GM12891 (cell line): ENCODE results near the gene IL1F10.

Experiments used
- DNase-seq: peaks from one replicate; pipeline ENCODE4 v3.0.0; 2011; ENCODE audit warnings: low spot score; ENCODE audit not compliant: insufficient read length
- FAIRE-seq: peaks from 2 replicates; lab custom pipeline; 2011; peaks lifted over from hg19 to GRCh38; lab: Jason Lieb, UNC
- PAX5 ChIP-seq: IDR thresholded peaks from 2 replicates; pipeline ENCODE4 v1.6.1; 2011; ENCODE audit warnings: low read length, moderate library complexity, mild to moderate bottlenecking; ENCODE audit not compliant: insufficient read depth, severe bottlenecking
- POLR2A ChIP-seq: IDR thresholded peaks from 2 replicates; pipeline ENCODE4 v1.6.1; 2011; ENCODE audit warnings: low read depth, low read length, control low read depth
- POLR2AphosphoS5 ChIP-seq: IDR thresholded peaks from 2 replicates; pipeline ENCODE4 v1.6.1; 2011; ENCODE audit warnings: low read depth, low read length, control low read depth
- POU2F2 ChIP-seq: IDR thresholded peaks from 2 replicates; pipeline ENCODE4 v1.6.1; 2011; ENCODE audit warnings: low read depth, mild to moderate bottlenecking, control low read depth, low read length, moderate library complexity
- SPI1 ChIP-seq: IDR thresholded peaks from 2 replicates; pipeline ENCODE4 v1.6.1; 2011; ENCODE audit warnings: low read depth, low read length, control low read depth
- TAF1 ChIP-seq: IDR thresholded peaks from 2 replicates; pipeline ENCODE4 v1.6.1; 2011; ENCODE audit warnings: low read depth, low read length, control low read depth

IL1F10 gene

DNA sequence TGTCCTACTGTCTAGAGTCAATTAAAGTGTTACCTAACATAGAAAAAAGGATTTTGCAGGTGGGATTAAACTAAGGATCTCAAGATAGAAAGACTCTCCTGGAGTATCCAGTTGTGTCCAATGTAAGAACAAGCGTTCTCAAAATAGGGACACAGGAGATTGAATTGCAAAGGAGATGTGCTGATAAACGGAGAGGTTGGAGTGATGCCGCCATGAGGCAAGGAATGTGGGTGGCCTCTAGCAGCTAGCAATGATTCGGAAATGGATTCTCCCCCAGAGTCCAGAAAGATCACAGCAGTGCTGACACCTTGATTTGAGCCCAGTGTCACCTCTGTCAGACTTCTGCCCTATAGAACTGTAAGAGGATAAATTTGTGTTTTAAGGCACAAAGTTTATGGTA is 35.5 kb downstream of the IL1F10 start:
- DNase-seq (no peak), FAIRE-seq (no peak)
- TF ChIP-seq POU2F2: no peak
- TF ChIP-seq POLR2A: no peak
- TF ChIP-seq TAF1: no peak
- TF ChIP-seq SPI1: no peak
- no peak for TF ChIP-seq POLR2AphosphoS5
- no peak for TF ChIP-seq PAX5

DNA sequence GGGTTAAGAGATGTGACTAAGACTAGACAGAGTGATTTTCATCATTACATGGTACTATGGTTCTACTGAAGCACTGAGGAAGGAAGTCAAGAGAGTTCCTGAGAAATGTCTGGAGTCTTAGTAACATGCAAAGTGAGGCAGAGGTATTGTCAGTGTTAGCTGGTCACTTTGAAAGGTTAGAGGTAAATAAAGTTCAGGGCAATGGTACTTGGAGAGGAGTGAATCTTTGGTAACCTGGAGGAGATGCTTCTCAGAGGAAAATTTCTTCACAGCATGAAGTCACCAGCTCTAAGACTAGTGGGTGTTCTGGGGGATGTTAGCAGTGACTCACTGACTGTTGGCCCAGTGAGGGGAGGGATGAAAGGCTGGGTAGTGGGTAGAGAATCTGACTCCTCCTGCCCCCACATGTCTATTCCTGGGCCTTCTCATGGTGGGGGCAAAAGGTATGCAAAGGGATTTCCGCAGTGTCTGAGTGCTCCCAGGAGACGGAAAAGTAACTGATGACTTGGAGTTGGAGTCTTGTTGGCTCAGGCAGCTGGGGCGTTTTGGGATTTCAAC is 36.4 kb downstream of the IL1F10 start:
- no peak for FAIRE-seq

DNA sequence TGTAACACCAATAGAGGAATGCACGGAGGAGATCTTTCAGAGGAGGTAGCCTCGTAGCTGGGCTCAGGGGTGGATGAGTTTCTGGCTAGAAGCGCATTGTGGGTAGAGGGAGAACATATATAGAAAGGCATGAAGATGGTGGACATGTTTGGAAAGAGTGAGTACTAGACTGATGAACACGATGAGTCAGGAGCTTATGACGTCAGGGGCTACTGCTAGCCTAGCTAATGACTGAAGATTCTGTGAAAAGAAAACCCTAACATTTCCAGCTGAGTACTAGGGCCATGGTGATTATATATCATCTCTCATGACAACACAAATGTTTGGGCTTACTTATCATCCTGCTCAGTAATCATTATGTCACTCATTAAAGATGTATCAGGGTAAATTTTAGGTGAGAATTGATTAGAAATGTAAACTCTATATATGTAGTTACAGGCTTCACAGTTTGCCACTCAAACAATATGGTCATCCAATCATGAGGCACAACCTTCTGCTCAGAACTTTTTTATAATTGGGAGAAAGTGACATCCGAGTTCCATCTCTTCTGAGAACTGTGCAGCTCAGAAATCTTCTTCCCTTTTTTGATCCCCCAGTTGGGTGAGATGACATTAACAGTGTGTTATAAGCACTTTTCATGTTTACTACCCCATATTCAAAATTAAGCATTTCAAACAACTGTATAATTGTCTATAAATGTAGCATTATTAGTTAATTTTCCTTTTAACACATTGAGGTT is 37.4 kb downstream of the IL1F10 start:
- DNase-seq (no peak), FAIRE-seq (no peak)
- no peak for TF ChIP-seq POLR2AphosphoS5
- no peak for TF ChIP-seq SPI1
- no peak for TF ChIP-seq PAX5
- no peak for TF ChIP-seq POU2F2
- TF ChIP-seq TAF1: no peak
- TF ChIP-seq POLR2A: no peak

More for the DNA sequence above, 36.4 kb downstream of the IL1F10 start:
- DNase-seq: no peak
- TF ChIP-seq TAF1: no peak
- TF ChIP-seq POU2F2: no peak
- TF ChIP-seq POLR2AphosphoS5: no peak
- TF ChIP-seq POLR2A: no peak
- no peak for TF ChIP-seq SPI1
- TF ChIP-seq PAX5: no peak

DNA sequence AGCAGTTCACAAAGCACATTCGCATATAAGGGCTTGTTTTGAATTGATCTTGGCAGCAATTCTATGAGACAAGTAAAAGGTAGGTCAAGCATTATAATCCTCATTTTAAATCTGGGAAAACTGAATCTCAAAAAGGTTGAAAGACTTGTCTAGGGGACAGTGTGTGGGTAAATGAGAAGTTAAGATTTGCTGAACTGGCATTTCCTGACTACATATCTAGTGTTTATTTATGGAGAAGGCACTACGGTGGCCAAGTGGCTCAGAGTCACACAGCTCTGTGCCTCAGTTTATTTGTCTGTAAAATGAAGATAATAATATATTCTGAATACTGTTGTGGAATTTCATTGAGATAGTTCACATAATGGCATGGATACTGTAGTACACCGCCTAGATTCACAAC is 43.4 kb downstream of the IL1F10 start:
- no peak for TF ChIP-seq TAF1
- TF ChIP-seq PAX5: no peak
- TF ChIP-seq POU2F2: no peak
- no peak for TF ChIP-seq POLR2AphosphoS5
- no peak for TF ChIP-seq POLR2A
- DNase-seq (no peak), FAIRE-seq (no peak)

DNA sequence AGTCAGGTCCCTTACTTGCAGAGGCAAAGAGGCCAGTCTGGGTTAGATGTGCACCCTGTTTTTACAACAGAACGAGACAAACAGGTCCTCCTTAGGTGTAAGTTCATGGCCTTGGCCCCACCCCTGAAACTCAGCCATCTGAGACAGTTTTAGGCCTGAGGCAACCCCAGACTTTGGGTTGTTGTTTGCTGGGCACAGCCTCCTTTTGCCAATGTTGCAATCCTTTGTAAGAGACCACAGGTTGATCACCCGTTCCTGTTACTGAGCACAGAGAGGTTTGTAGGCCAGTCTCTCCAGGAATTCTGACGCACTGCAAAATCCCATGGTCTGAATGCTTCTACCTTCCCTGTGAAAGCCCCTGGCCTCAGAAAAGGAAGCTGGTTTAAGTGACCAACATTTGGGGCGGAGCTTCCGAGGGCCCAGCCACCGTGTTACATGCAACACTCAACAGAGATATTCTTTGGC is 44.1 kb downstream of the IL1F10 start:
- DNase-seq (no peak), FAIRE-seq (no peak)
- TF ChIP-seq POLR2A (no peak), TAF1 (no peak), POLR2AphosphoS5 (no peak), POU2F2 (no peak), SPI1 (no peak), PAX5 (no peak)

DNA sequence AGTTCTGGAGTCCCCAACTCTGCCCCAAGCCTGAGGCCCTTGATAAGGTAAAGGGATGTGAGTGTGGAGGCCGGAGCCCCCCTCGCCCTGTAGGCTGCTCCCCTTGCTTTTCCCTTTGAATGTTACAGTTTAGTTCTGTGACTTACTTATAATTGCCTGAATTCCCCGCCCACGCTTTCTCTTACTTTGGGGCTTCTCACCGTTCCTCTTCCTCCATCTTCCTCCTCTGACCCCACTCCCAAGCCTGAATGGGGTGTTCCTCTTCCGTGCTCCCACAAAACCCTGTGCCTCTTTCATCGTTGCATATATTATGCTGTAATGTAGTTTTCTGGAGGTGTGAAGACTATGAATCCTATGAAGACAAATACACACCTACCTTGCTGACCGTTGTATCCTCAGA is 44.7 kb downstream of the IL1F10 start:
- DNase-seq (no peak), FAIRE-seq (no peak)
- TF ChIP-seq PAX5: no peak
- TF ChIP-seq SPI1: no peak
- no peak for TF ChIP-seq TAF1
- no peak for TF ChIP-seq POLR2AphosphoS5

DNA sequence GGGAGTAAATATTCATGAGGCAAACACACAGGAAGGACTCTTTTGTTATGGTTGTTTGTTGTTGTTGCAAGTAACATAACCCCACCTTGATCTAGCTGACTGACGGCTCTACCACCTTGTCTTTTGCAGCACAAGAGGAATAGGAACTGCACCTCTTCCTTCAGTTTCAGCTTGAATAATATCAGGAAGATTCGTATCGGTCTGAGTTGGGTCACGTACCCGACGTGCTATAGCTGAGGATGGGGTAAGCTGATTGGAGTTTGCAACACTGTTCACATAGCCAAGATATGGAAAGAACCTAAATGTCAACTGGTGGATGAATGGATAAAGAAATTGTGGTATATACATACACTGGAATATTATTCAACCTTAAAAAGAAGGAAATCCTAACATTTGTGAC is 45.1 kb downstream of the IL1F10 start:
- FAIRE-seq (no peak), DNase-seq (no peak)
- TF ChIP-seq POLR2A: no peak
- TF ChIP-seq PAX5: no peak
- TF ChIP-seq POU2F2: no peak
- TF ChIP-seq SPI1: no peak
- TF ChIP-seq POLR2AphosphoS5: no peak
- TF ChIP-seq TAF1: no peak

DNA sequence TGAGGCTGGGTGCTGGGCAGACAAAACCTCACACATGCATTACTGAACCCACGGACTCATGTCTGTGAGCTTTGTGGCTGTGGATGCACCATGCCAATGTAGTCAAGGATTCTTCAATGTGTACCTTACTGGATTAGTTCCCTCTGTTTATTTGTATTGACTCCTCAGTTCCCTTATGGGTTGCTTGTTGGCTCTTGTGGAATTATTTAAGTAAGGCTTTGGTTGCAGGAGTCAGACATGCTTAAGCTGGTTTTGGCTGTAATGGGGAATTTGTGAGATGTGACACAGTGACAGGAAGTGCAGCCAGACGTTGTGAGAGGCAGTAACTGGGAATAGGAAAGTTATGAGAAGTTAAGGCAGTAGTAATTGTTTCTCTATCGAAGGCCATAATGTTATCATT is 46.0 kb downstream of the IL1F10 start:
- TF ChIP-seq PAX5 (no peak), POU2F2 (no peak), POLR2A (no peak), POLR2AphosphoS5 (no peak), SPI1 (no peak), TAF1 (no peak)
- DNase-seq (no peak), FAIRE-seq (no peak)

DNA sequence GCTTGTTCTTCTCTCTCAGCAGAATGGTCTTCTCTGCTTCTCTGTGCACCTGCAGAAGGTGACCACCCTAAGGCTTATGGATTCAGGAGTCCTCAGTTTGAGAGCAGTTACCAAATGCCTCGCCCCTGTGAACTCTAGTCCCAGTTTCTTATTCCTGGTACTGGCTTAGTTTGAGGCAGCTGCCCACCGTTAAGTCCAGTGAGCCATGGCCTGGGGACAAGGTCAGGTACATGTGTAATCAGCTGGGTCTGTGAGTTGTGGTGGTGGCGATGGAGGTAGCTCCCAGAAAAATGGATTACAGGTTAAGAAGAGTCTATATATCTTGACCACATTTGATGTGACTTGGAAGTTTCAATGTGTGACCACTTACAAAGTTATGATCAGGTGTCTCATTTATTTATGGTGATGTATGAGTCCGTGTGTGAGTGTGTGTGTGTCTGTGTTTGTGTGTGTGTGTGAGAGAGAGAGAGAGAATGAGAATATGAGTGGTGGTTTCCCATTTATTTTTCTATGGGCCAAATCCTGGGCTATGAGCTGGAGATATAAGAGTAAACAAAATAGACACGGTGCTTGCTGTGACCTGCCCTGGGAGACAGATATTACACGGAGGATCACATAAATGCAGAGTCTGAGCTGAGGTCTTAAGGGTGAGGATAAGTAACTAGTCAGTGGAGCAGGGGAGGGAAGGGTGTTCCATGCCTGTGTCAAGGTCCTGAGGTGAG is 46.6 kb downstream of the IL1F10 start:
- FAIRE-seq (peak; percentile 54), DNase-seq (no peak)
- no peak for TF ChIP-seq PAX5
- TF ChIP-seq TAF1: no peak
- no peak for TF ChIP-seq POLR2AphosphoS5
- no peak for TF ChIP-seq POU2F2
- TF ChIP-seq SPI1: no peak
- TF ChIP-seq POLR2A: no peak
